ENCODE data around the gene APOL1. TPM values are rescaled to one million over a fixed set of nuclear protein-coding genes. Genes with fewer than 3 reads are reported as not detected.

APOL1 gene
- total RNA-seq, 1 experiment from 2014 or later, result 0.30 TPM

- TF ChIP-seq FOSL1 (IDR thresholded peaks at IDR 0.05; ENCODE audit: low read depth), result no peak
These were observed 35.9 kb downstream of the APOL1 start (continued) for GRCh38 chr22:36288571-36289405.

GRCh38 chr22:36289406-36289870 is 36.5 kb downstream of the APOL1 start:
- Histone ChIP-seq H3K79me2 (ENCODE audit: insufficient read depth, low read length) (no peaks in the 10 kb centered on the region), H3K27ac (ENCODE audit: low read depth, low read length) (no peak overlapping the region), H3K4me2 (ENCODE audit: low read length) (no peak overlapping the region), H3K9ac (ENCODE audit: low read length) (no peak overlapping the region), H2AFZ (ENCODE audit: low read depth, low read length, poor library complexity, severe bottlenecking) (no peak overlapping the region), H3K4me3 (replicated peaks in 1 of 2; ENCODE audit: low read depth in 1 of 2, low read length in 2 of 2) (no peak overlapping the region), H3K9me2 (ENCODE audit: insufficient read depth) (no peaks in the 10 kb centered on the region), H3K27me3 (ENCODE audit: insufficient read depth, low read length) (no peaks in the 10 kb centered on the region), H4K20me1 (ENCODE audit: insufficient read depth) (no peaks in the 10 kb centered on the region), H3K9me3 (ENCODE audit: control insufficient read depth in 1 of 2, insufficient read depth in 1 of 2, low read depth in 1 of 2, low read length in 2 of 2) (no peaks in the 10 kb centered on the region), H3K36me3 (ENCODE audit: control insufficient read depth in 1 of 2, insufficient read depth in 2 of 2, low read length in 2 of 2) (peaks cover 54 to 75% of the 10 kb centered on the region in 2 experiments), H3K4me1 (ENCODE audit: control insufficient read depth in 1 of 2, insufficient read depth in 2 of 2, low read length in 2 of 2) (no peaks in the 10 kb centered on the region)
- no TSS peak for BruUV-seq (replicated peaks)
- no peak for TF ChIP-seq ZNF274 (IDR thresholded peaks at IDR 0.05; ENCODE audit: low read depth, low read length)
- TF ChIP-seq ZFX (IDR thresholded peaks at IDR 0.05), result no peak
- TF ChIP-seq JUND (IDR thresholded peaks at IDR 0.05), result no peak
- no peak for TF ChIP-seq EGR1 (IDR thresholded peaks at IDR 0.05; ENCODE audit: low read depth)
- no peak for TF ChIP-seq FOSL1 (IDR thresholded peaks at IDR 0.05; ENCODE audit: low read depth)
- TF ChIP-seq, protein P1, sequence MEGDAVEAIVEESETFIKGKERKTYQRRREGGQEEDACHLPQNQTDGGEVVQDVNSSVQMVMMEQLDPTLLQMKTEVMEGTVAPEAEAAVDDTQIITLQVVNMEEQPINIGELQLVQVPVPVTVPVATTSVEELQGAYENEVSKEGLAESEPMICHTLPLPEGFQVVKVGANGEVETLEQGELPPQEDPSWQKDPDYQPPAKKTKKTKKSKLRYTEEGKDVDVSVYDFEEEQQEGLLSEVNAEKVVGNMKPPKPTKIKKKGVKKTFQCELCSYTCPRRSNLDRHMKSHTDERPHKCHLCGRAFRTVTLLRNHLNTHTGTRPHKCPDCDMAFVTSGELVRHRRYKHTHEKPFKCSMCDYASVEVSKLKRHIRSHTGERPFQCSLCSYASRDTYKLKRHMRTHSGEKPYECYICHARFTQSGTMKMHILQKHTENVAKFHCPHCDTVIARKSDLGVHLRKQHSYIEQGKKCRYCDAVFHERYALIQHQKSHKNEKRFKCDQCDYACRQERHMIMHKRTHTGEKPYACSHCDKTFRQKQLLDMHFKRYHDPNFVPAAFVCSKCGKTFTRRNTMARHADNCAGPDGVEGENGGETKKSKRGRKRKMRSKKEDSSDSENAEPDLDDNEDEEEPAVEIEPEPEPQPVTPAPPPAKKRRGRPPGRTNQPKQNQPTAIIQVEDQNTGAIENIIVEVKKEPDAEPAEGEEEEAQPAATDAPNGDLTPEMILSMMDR (IDR thresholded peaks at IDR 0.05 in 2 of 3, conservative IDR thresholded peaks at IDR 0.05 in 1 of 3; ENCODE audit: borderline replicate concordance in 1 of 3, insufficient read depth in 1 of 3, low read depth in 2 of 3, low read length in 2 of 3), result no peak
- no peak for TF ChIP-seq ZBTB33 (IDR thresholded peaks at IDR 0.05; ENCODE audit: extremely low read depth, insufficient replicate concordance, low read length)
- TF ChIP-seq TCF7L2 (IDR thresholded peaks at IDR 0.05; ENCODE audit: borderline replicate concordance, extremely low read depth, insufficient read depth, insufficient read length), result no peak
- TF ChIP-seq EZH2phosphoT487 (IDR thresholded peaks at IDR 0.05; ENCODE audit: borderline replicate concordance), result no peak
- TF ChIP-seq POLR2AphosphoS5 (IDR thresholded peaks at IDR 0.05; ENCODE audit: low read depth, low read length), result no peak
- TF ChIP-seq SP1 (IDR thresholded peaks at IDR 0.05; ENCODE audit: low read depth), result no peak
- no peak for TF ChIP-seq SIN3A (IDR thresholded peaks at IDR 0.05; ENCODE audit: low read depth)
- no peak for TF ChIP-seq CBX3 (IDR thresholded peaks at IDR 0.05; ENCODE audit: low read depth)
- TF ChIP-seq ATF3 (IDR thresholded peaks at IDR 0.05), result no peak
- TF ChIP-seq RAD21 (IDR thresholded peaks at IDR 0.05; ENCODE audit: low read depth), result no peak
- no peak for TF ChIP-seq EZH2 (IDR thresholded peaks at IDR 0.05)
- no peak for TF ChIP-seq POLR2A (IDR thresholded peaks at IDR 0.05; ENCODE audit: borderline replicate concordance, extremely low read depth, insufficient read depth, insufficient read length)
- no peak for TF ChIP-seq SRF (IDR thresholded peaks at IDR 0.05; ENCODE audit: low read depth)
- CTCF ChIA-PET, result no interaction called here
- RAD21 ChIA-PET (ENCODE audit: low non-redundant PET in 1 of 2, low total read pairs in 2 of 2, uncharacterized antibody in 2 of 2, unreplicated experiment in 2 of 2), result no interaction called here
- DNase-seq (ENCODE audit: low read depth, low spot score), result no peak
- POLR2A ChIA-PET, result no interaction called here
- intact Hi-C loops (cut with micrococcal nuclease), result no loop called here
- no peak for ATAC-seq

All from HCT116 (cell line).